GM12878 (cell line): ENCODE data around the gene ANKRD33. TPM values are rescaled to one million over a fixed set of nuclear protein-coding genes. Genes with fewer than 3 reads are reported as not detected.

Experiments
- E4F1 ChIP-seq: fragments of 450-650 bp; IDR thresholded peaks from 2 replicates; pipeline ENCODE4 v1.6.1; 2018; ENCODE audit warnings: borderline replicate concordance, mild to moderate bottlenecking; ENCODE audit not compliant: partially characterized antibody
- KAT2A ChIP-seq: conservative IDR thresholded peaks from 2 replicates; pipeline ENCODE4 v1.6.1; 2011; ENCODE audit warnings: low read depth, low read length; ENCODE audit not compliant: control insufficient read depth
- POU2F2 ChIP-seq: IDR thresholded peaks from 3 replicates; pipeline ENCODE4 v1.6.1; 2011; ENCODE audit warnings: low read depth, mild to moderate bottlenecking, low read length, borderline replicate concordance
- SMAD1 ChIP-seq: fragments of 450-650 bp; IDR thresholded peaks from 2 replicates; pipeline ENCODE4 v1.6.1; 2018; ENCODE audit warnings: mild to moderate bottlenecking, low read depth; ENCODE audit not compliant: partially characterized antibody
- SRF ChIP-seq, 2 experiments: IDR thresholded peaks; 2 replicates each; pipeline ENCODE4 v1.6.1; 2011; ENCODE audit warnings: low read depth in 2 of 2, low read length in 2 of 2, mild to moderate bottlenecking in 1 of 2, moderate library complexity in 1 of 2
- ZNF592 ChIP-seq: fragments of 450-650 bp; IDR thresholded peaks from 2 replicates; pipeline ENCODE4 v1.6.1; 2017; ENCODE audit warnings: mild to moderate bottlenecking, moderate library complexity
- polyA plus RNA-seq, 11 experiments: library from polyadenylated mRNA; depleted of rRNA in 4 of 11; unstranded in 6 of 11; stranded (reverse) in 5 of 11; fragments of >200 nt; fragmentation: Nextera tagmentation in 4 of 11; fragmentation: Illumina TruSeq in 1 of 11; extraction: Ambion mirVana in 4 of 11; extraction: Trizol in 1 of 11; gene quantifications; 1 replicate in 1 of 11; 2 replicates in 10 of 11; pipeline versions ENCODE4 v1.2.1 to v1.2.3, GENCODE V29; 2011 to 2016; ENCODE audit warnings: inconsistent platforms in 2 of 11, missing spikeins in 2 of 11, low read depth in 1 of 11
- total RNA-seq, 4 experiments: library from RNA; depleted of rRNA in 3 of 4; stranded (reverse); fragments of >200 nt in 3 of 4; fragmentation: Illumina TruSeq in 1 of 4; extraction: Trizol in 1 of 4; gene quantifications; 2 replicates each; pipeline versions ENCODE4 v1.2.1 to v1.2.3, GENCODE V29; 2013 to 2021

The ANKRD33 gene
- total and polyA plus RNA-seq, 10 of the 15 experiments (the other 5 are each of a cell fraction or from before 2014, with no cell fraction given): not detected

GRCh38 chr12:51915003-51915625, 27.2 kb downstream of the ANKRD33 start (continued):
- TF ChIP-seq ZNF592 (no peak), SRF (IDR thresholded peaks at IDR 0.05; ENCODE audit: low read depth in 2 of 2, low read length in 2 of 2) (no peak), E4F1 (no peak), KAT2A (no peak), SMAD1 (no peak), POU2F2 (no peak)
